Keratinocyte (primary cell): ENCODE measurements around the gene SH2D5. TPM values are rescaled to one million over a fixed set of nuclear protein-coding genes. Genes with fewer than 3 reads are reported as not detected.

ENCODE experiments used
- DNase-seq: peaks from one replicate; pipeline ENCODE4 v3.0.0-alpha.2; 2011; ENCODE audit warnings: low read depth, missing footprints, low spot score
- FAIRE-seq: peaks from 2 replicates; lab custom pipeline; 2011; peaks lifted over from hg19 to GRCh38; lab: Jason Lieb, UNC
- H2AFZ ChIP-seq: 2 replicates; pipeline ENCODE4 v1.6.0; 2012; ENCODE audit warnings: low read length, control low read depth, inconsistent platforms; ENCODE audit not compliant: control insufficient read depth
- H3K27ac ChIP-seq: 2 replicates; pipeline ENCODE4 v1.5.1; 2011; ENCODE audit warnings: low read length; ENCODE audit not compliant: control insufficient read depth, insufficient read depth
- H3K27me3 ChIP-seq: 3 replicates; pipeline ENCODE4 v1.6.0; 2011; ENCODE audit warnings: low read length; ENCODE audit not compliant: control insufficient read depth, insufficient read depth; ENCODE audit errors: extremely low read depth
- H3K36me3 ChIP-seq, 2 experiments: 2 replicates in 1 of 2; 3 replicates in 1 of 2; pipeline ENCODE4 v1.5.1; 2011; ENCODE audit warnings: low read length in 2 of 2, mild to moderate bottlenecking in 1 of 2; ENCODE audit not compliant: control insufficient read depth in 2 of 2, insufficient read depth in 2 of 2; ENCODE audit errors: extremely low read depth in 1 of 2
- H3K4me1 ChIP-seq: 3 replicates; pipeline ENCODE4 v1.5.1; 2011; ENCODE audit warnings: low read length; ENCODE audit not compliant: control insufficient read depth, insufficient read depth; ENCODE audit errors: extremely low read depth
- H3K4me2 ChIP-seq: 3 replicates; pipeline ENCODE4 v1.6.0; 2011; ENCODE audit warnings: low read depth, low read length; ENCODE audit not compliant: control insufficient read depth, insufficient read depth; ENCODE audit errors: extremely low read depth
- H3K4me3 ChIP-seq, 3 experiments: fragments of 200-600 bp in 1 of 3; sonication (generic) in 1 of 3; 2 replicates in 2 of 3; 3 replicates in 1 of 3; pipeline ENCODE4 v1.5.1; 2011 to 2016; ENCODE audit warnings: low read length in 3 of 3, mild to moderate bottlenecking in 3 of 3, control low read depth in 2 of 3, inconsistent platforms in 1 of 3, low read depth in 1 of 3, mixed read lengths in 1 of 3, mixed run types in 1 of 3, moderate library complexity in 1 of 3; ENCODE audit not compliant: control insufficient read depth in 2 of 3, insufficient read depth in 2 of 3; ENCODE audit errors: extremely low read depth in 1 of 3
- H3K79me2 ChIP-seq: 2 replicates; pipeline ENCODE4 v1.6.0; 2012; ENCODE audit warnings: low read length; ENCODE audit not compliant: control insufficient read depth, insufficient read depth
- H3K9ac ChIP-seq: 3 replicates; pipeline ENCODE4 v1.6.0; 2011; ENCODE audit warnings: low read length; ENCODE audit not compliant: control insufficient read depth, insufficient read depth; ENCODE audit errors: extremely low read depth
- H3K9me1 ChIP-seq: 3 replicates; pipeline ENCODE4 v1.6.0; 2011; ENCODE audit warnings: low read length; ENCODE audit not compliant: control insufficient read depth, insufficient read depth; ENCODE audit errors: extremely low read depth
- H3K9me3 ChIP-seq: 2 replicates; pipeline ENCODE4 v1.5.1; 2012; ENCODE audit warnings: low read depth, low read length; ENCODE audit not compliant: control insufficient read depth
- H4K20me1 ChIP-seq: 3 replicates; pipeline ENCODE4 v1.6.0; 2011; ENCODE audit warnings: low read length; ENCODE audit not compliant: control insufficient read depth, insufficient read depth; ENCODE audit errors: extremely low read depth
- EZH2 ChIP-seq: IDR thresholded peaks from one replicate; pipeline ENCODE4 v1.6.1; 2012; ENCODE audit warnings: inconsistent platforms, mild to moderate bottlenecking, low read length, moderate library complexity
- dilution Hi-C: fragments of 300-500 bp; cut with MboI; formaldehyde crosslinking; loops from one replicate; pipeline ENCODE4 v1.7.0; 2020; ENCODE audit warnings: low sequenced_read_pairs; ENCODE audit not compliant: extremely low pct_ligation_motif_present
- polyA plus RNA-seq, 5 experiments: library from polyadenylated mRNA; depleted of rRNA in 3 of 5; stranded (reverse) in 3 of 5; stranded (forward) in 1 of 5; unstranded in 1 of 5; fragments of >200 nt; gene quantifications; 1 replicate in 1 of 5; 2 replicates in 3 of 5; 3 replicates in 1 of 5; pipeline versions ENCODE4 v1.2.1 to v1.2.3, GENCODE V29; 2011 to 2012; ENCODE audit warnings: missing spikeins in 2 of 5, low read depth in 1 of 5, low replicate concordance in 1 of 5
- TF ChIP-seq, protein P1 (sequence below), 3 experiments: IDR thresholded peaks in 1 of 3; conservative IDR thresholded peaks in 1 of 3; optimal IDR thresholded peaks in 1 of 3; 2 replicates in 2 of 3; 3 replicates in 1 of 3; pipeline versions ENCODE3 to v1.5.1; 2011; ENCODE audit warnings: low read length in 3 of 3, mild to moderate bottlenecking in 3 of 3, moderate library complexity in 2 of 3, control low read depth in 1 of 3, inconsistent platforms in 1 of 3; ENCODE audit not compliant: insufficient read depth in 2 of 3; ENCODE audit errors: extremely low read depth in 1 of 3

The SH2D5 gene
- polyA plus RNA-seq, 1 donor (not counting 4 experiments of a cell fraction or from before 2014, with no cell fraction given), result 60.8 TPM

DNA sequence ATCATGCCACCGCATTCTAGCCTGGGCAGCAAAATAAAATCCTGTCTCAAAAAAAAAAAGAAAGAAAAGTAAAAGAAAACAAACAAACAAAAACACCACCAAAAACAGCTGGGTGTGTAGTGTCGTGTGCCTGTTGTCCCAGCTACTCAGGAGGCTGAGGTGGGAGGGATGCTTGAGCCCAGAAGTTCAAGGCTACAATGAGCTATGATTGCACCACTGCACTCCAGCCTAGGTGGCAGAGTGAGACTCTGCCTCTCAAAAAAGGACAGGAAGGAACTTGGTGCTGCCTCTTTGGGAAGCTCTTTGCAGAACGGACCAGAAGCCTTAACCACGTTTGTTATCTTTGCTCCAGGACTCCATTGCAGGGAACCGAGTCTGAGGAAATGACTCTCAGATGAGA lies 25.7 kb downstream of the SH2D5 start:
- no peak overlapping the region for H3K27ac ChIP-seq
- H3K9me1 ChIP-seq, result no peaks in the 10 kb centered on the region
- H2AFZ ChIP-seq, result no peak overlapping the region
- H3K9ac ChIP-seq, result no peak overlapping the region
- H3K79me2 ChIP-seq, result no peaks in the 10 kb centered on the region
- dilution Hi-C loops, result no loop called here
- TF ChIP-seq, protein P1, sequence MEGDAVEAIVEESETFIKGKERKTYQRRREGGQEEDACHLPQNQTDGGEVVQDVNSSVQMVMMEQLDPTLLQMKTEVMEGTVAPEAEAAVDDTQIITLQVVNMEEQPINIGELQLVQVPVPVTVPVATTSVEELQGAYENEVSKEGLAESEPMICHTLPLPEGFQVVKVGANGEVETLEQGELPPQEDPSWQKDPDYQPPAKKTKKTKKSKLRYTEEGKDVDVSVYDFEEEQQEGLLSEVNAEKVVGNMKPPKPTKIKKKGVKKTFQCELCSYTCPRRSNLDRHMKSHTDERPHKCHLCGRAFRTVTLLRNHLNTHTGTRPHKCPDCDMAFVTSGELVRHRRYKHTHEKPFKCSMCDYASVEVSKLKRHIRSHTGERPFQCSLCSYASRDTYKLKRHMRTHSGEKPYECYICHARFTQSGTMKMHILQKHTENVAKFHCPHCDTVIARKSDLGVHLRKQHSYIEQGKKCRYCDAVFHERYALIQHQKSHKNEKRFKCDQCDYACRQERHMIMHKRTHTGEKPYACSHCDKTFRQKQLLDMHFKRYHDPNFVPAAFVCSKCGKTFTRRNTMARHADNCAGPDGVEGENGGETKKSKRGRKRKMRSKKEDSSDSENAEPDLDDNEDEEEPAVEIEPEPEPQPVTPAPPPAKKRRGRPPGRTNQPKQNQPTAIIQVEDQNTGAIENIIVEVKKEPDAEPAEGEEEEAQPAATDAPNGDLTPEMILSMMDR (optimal IDR thresholded peaks at IDR 0.05 in 1 of 3, IDR thresholded peaks at IDR 0.05 in 1 of 3, conservative IDR thresholded peaks at IDR 0.05 in 1 of 3; ENCODE audit: extremely low read depth in 1 of 3, insufficient read depth in 2 of 3, low read length in 3 of 3), result no peak
- TF ChIP-seq EZH2, result no peak
- H3K27me3 ChIP-seq, result no peaks in the 10 kb centered on the region
- H3K9me3 ChIP-seq, result no peaks in the 10 kb centered on the region
- peaks cover 5 to 33% of the 10 kb centered on the region in 2 experiments for H3K36me3 ChIP-seq
- H3K4me1 ChIP-seq, result no peaks in the 10 kb centered on the region
- no peak overlapping the region for H3K4me2 ChIP-seq
- no peak overlapping the region for H3K4me3 ChIP-seq
- DNase-seq (no peak), FAIRE-seq (no peak)
- no peaks in the 10 kb centered on the region for H4K20me1 ChIP-seq

DNA sequence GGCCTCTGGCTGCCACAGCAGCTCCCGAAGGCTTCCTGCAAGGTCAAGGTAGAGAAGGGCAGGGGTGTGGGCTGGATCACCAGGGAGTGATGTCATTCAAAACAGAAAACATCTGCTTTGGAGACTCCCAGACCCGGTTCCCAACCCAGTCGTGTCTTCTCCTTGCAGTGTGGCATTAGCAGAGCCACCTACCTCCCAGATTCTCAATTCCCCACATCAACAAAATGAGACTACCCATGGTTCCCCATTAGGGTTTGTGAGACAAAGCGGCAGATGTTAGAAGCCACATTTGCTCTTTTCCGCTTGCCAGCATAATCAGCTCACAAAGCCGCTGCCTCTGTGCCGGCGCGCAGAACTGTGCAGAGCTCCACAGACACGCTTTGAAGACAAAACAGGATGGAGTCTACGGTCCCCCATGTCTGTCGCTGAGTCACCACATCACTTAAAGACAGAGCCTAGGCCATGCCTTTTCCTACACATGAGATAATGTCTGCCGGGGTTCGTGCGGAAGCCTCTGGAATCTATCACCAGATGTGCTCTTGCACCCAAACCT lies 27.2 kb downstream of the SH2D5 start:
- Histone ChIP-seq H3K9me3 (no peaks in the 10 kb centered on the region), H3K4me2 (no peak overlapping the region), H3K27me3 (no peaks in the 10 kb centered on the region), H3K4me3 (no peak overlapping the region), H3K36me3 (peaks cover 5 to 30% of the 10 kb centered on the region in 2 experiments), H3K79me2 (no peaks in the 10 kb centered on the region), H3K9me1 (no peaks in the 10 kb centered on the region), H3K27ac (no peak overlapping the region), H4K20me1 (no peaks in the 10 kb centered on the region), H2AFZ (no peak overlapping the region), H3K9ac (no peak overlapping the region), H3K4me1 (peaks cover 3% of the 10 kb centered on the region)
- FAIRE-seq (no peak), DNase-seq (no peak)
- dilution Hi-C loops, result no loop called here
- TF ChIP-seq EZH2, result no peak
- TF ChIP-seq, protein P1 (optimal IDR thresholded peaks at IDR 0.05 in 1 of 3, IDR thresholded peaks at IDR 0.05 in 1 of 3, conservative IDR thresholded peaks at IDR 0.05 in 1 of 3; ENCODE audit: extremely low read depth in 1 of 3, insufficient read depth in 2 of 3, low read length in 3 of 3), result no peak
